ENCODE measurements around the gene THBS1.
A peak's percentile ranks its signal among the peaks of the same experiment; 100 is the strongest.

Gene THBS1

DNA sequence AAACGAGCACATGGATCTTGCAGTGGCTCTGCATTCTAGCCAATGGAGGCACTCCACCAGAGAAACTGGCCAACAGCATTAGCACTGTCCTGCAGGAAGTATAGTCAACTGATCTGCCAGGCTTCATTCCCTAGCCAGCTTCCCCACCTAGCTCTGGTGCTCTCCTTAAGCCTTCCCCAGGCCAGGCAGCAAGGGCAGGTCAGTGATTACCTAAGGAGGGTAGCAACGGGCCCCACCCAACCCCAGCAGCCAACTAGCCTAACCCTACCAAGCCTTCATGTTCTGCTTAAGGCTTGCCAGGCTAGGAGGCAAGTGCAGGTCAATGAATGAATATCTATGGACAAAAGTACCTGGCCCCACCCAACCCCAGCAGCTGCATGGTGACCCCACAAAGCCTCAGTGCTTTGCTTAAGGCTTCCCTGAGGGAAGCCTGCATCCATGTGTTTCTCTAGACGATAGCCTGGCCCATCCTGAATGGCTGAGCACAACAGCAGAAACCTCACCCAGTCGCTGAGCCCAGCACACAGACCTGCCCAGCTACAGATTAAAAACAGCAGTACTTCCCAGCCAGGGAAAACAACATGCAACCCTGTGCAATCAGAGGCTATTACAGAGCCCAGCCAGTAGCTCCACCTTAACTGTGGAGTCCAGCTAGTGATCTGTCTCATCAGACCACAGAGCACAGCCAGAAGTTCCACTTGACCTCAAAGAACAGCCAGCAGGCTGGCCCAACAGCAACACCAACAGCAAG is 28.5 kb downstream of the THBS1 start:
- H3K9ac ChIP-seq (ENCODE audit: low read length) = no peak overlapping the region
- H3K9me3 ChIP-seq (replicated peaks; ENCODE audit: insufficient read depth, low read length) = no peaks in the 10 kb centered on the region
- H3K27me3 ChIP-seq (replicated peaks; ENCODE audit: insufficient read depth, low read length) = no peaks in the 10 kb centered on the region
- H3K9me2 ChIP-seq (replicated peaks; ENCODE audit: insufficient read depth, low read length) = no peaks in the 10 kb centered on the region
- no peaks in the 10 kb centered on the region for H4K20me1 ChIP-seq (ENCODE audit: insufficient read depth, low read length)
- no peaks in the 10 kb centered on the region for H3F3A ChIP-seq (ENCODE audit: insufficient read depth, low read length)
- H3K4me2 ChIP-seq (ENCODE audit: low read depth, low read length) = peak overlapping the region; percentile 19
- TF ChIP-seq EZH2 (optimal IDR thresholded peaks at IDR 0.05; ENCODE audit: low read depth, low read length) (no peak), EZH2phosphoT487 (IDR thresholded peaks at IDR 0.05; ENCODE audit: low read length) (no peak)
- H3K4me1 ChIP-seq (ENCODE audit: low read length) = peaks cover 13% of the 10 kb centered on the region
- H2AFZ ChIP-seq (ENCODE audit: low read length) = peak overlapping the region; percentile 21; the same call in 1 of the 2 replicates
- no peak overlapping the region for H3K27ac ChIP-seq (ENCODE audit: low read length)
- H3K4me3 ChIP-seq (ENCODE audit: low read length) = no peak overlapping the region
- H3K79me2 ChIP-seq (ENCODE audit: low read length) = no peaks in the 10 kb centered on the region
- H3K36me3 ChIP-seq (replicated peaks; ENCODE audit: insufficient read depth, low read length) = no peaks in the 10 kb centered on the region
- DNase-seq = no peak

- TF ChIP-seq CTCF (IDR thresholded peaks at IDR 0.05; ENCODE audit: low read length) = no peak
- TF ChIP-seq EZH2 (optimal IDR thresholded peaks at IDR 0.05; ENCODE audit: low read depth, low read length) = no peak
- no peak for TF ChIP-seq EZH2phosphoT487 (IDR thresholded peaks at IDR 0.05; ENCODE audit: low read length)
These were observed 29.8 kb downstream of the THBS1 start for GRCh38 chr15:39610665-39611064.

DNA sequence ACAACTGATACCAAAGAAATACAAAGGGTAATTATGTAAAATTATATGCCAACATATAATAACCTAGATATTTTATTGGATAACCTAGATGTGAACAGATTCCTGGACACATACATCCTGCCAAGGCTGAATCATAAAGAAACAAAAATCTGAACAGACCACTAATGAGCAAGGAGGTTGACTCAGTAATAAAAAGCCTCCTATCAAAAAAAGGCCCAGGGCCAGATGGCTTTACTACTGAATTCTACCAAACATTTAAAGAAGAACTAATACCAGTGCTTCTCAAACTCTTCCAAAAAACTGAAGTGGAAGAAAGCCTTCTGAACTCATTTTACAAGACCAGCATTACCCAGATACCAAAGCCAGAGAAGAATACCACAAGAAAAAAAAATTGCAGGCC is 32.4 kb downstream of the THBS1 start:
- TF ChIP-seq EZH2 (optimal IDR thresholded peaks at IDR 0.05; ENCODE audit: low read depth, low read length) (no peak), CTCF (IDR thresholded peaks at IDR 0.05; ENCODE audit: low read length) (no peak), EZH2phosphoT487 (IDR thresholded peaks at IDR 0.05; ENCODE audit: low read length) (no peak)
- peaks cover 11% of the 10 kb centered on the region for H3K4me1 ChIP-seq (ENCODE audit: low read length)
- H3F3A ChIP-seq (ENCODE audit: insufficient read depth, low read length) = no peaks in the 10 kb centered on the region
- H3K27ac ChIP-seq (ENCODE audit: low read length) = no peak overlapping the region
- no peaks in the 10 kb centered on the region for H3K9me2 ChIP-seq (replicated peaks; ENCODE audit: insufficient read depth, low read length)
- no peaks in the 10 kb centered on the region for H4K20me1 ChIP-seq (ENCODE audit: insufficient read depth, low read length)
- no peak overlapping the region for H3K4me3 ChIP-seq (ENCODE audit: low read length)
- no peaks in the 10 kb centered on the region for H3K79me2 ChIP-seq (ENCODE audit: low read length)
- no peaks in the 10 kb centered on the region for H3K9me3 ChIP-seq (replicated peaks; ENCODE audit: insufficient read depth, low read length)
- no peak for DNase-seq
- H3K4me2 ChIP-seq (ENCODE audit: low read depth, low read length) = no peak overlapping the region
- H2AFZ ChIP-seq (ENCODE audit: low read length) = no peak overlapping the region
- H3K27me3 ChIP-seq (replicated peaks; ENCODE audit: insufficient read depth, low read length) = no peaks in the 10 kb centered on the region
- no peaks in the 10 kb centered on the region for H3K36me3 ChIP-seq (replicated peaks; ENCODE audit: insufficient read depth, low read length)
- H3K9ac ChIP-seq (ENCODE audit: low read length) = no peak overlapping the region

More at GRCh38 chr15:39610665-39611064, 29.8 kb downstream of the THBS1 start:
- Histone ChIP-seq H3K4me3 (ENCODE audit: low read length) (no peak overlapping the region), H3F3A (ENCODE audit: insufficient read depth, low read length) (no peaks in the 10 kb centered on the region), H3K27ac (ENCODE audit: low read length) (no peak overlapping the region), H2AFZ (ENCODE audit: low read length) (no peak overlapping the region), H3K9ac (ENCODE audit: low read length) (no peak overlapping the region), H3K4me2 (ENCODE audit: low read depth, low read length) (no peak overlapping the region), H3K9me3 (replicated peaks; ENCODE audit: insufficient read depth, low read length) (no peaks in the 10 kb centered on the region), H3K9me2 (replicated peaks; ENCODE audit: insufficient read depth, low read length) (no peaks in the 10 kb centered on the region), H3K4me1 (ENCODE audit: low read length) (peaks cover 13% of the 10 kb centered on the region), H3K27me3 (replicated peaks; ENCODE audit: insufficient read depth, low read length) (no peaks in the 10 kb centered on the region), H3K36me3 (replicated peaks; ENCODE audit: insufficient read depth, low read length) (no peaks in the 10 kb centered on the region), H4K20me1 (ENCODE audit: insufficient read depth, low read length) (no peaks in the 10 kb centered on the region), H3K79me2 (ENCODE audit: low read length) (no peaks in the 10 kb centered on the region)
- no peak for DNase-seq

DNA sequence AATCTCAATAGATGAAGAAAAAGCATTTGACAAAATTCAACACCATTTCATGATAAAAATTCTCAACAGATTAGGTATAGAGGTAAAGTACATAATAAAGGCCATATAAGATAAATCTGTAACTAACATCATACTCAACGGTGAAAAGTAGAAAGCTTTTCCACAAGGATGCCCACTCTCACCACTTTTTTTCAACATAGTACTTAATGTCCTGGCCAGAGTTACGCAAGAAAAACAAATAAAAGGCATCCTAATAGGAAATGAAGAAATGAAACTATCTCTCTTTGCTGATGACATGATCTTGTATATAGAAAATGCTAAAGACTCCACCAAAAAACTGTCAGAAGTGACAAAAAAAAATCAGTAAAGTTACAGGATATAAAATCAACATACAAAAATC is 33.0 kb downstream of the THBS1 start:
- TF ChIP-seq EZH2phosphoT487 (IDR thresholded peaks at IDR 0.05; ENCODE audit: low read length) (no peak), CTCF (IDR thresholded peaks at IDR 0.05; ENCODE audit: low read length) (no peak), EZH2 (optimal IDR thresholded peaks at IDR 0.05; ENCODE audit: low read depth, low read length) (no peak)
- no peak overlapping the region for H2AFZ ChIP-seq (ENCODE audit: low read length)
- H3K4me2 ChIP-seq (ENCODE audit: low read depth, low read length) = no peak overlapping the region
- H3K4me1 ChIP-seq (ENCODE audit: low read length) = peaks cover 5% of the 10 kb centered on the region
- H3K79me2 ChIP-seq (ENCODE audit: low read length) = no peaks in the 10 kb centered on the region
- H3K4me3 ChIP-seq (ENCODE audit: low read length) = no peak overlapping the region
- no peaks in the 10 kb centered on the region for H4K20me1 ChIP-seq (ENCODE audit: insufficient read depth, low read length)
- H3K27ac ChIP-seq (ENCODE audit: low read length) = no peak overlapping the region
- no peaks in the 10 kb centered on the region for H3K27me3 ChIP-seq (replicated peaks; ENCODE audit: insufficient read depth, low read length)
- no peaks in the 10 kb centered on the region for H3K36me3 ChIP-seq (replicated peaks; ENCODE audit: insufficient read depth, low read length)
- no peaks in the 10 kb centered on the region for H3F3A ChIP-seq (ENCODE audit: insufficient read depth, low read length)
- H3K9me2 ChIP-seq (replicated peaks; ENCODE audit: insufficient read depth, low read length) = no peaks in the 10 kb centered on the region
- no peaks in the 10 kb centered on the region for H3K9me3 ChIP-seq (replicated peaks; ENCODE audit: insufficient read depth, low read length)
- H3K9ac ChIP-seq (ENCODE audit: low read length) = no peak overlapping the region
- no peak for DNase-seq

All from MM.1S (cell line).